Smooth muscle cell (in vitro differentiated cells): Measurements from ENCODE around the gene FGFR2. TPM values are rescaled to one million over a fixed set of nuclear protein-coding genes. Genes with fewer than 3 reads are reported as not detected.

Experiments used
- DNase-seq: peaks from one replicate; lab custom pipeline; 2025; ENCODE audit not compliant: unreplicated experiment; lab: John Stamatoyannopoulos, UW
- H2AFZ ChIP-seq: fragments of 200-600 bp; sonication (generic); 2 replicates; pipeline ENCODE4 v1.6.0; 2016; ENCODE audit warnings: antibody characterized with exemption, low read depth, mild to moderate bottlenecking
- H3F3A ChIP-seq: fragments of 200-600 bp; sonication (generic); 2 replicates; pipeline ENCODE4 v1.6.0; 2017; ENCODE audit warnings: antibody characterized with exemption, low read depth
- H3K27ac ChIP-seq: fragments of 200-600 bp; sonication (generic); 2 replicates; pipeline ENCODE4 v1.5.1; 2016; ENCODE audit warnings: low read depth, mild to moderate bottlenecking
- H3K27me3 ChIP-seq: fragments of 200-600 bp; sonication (generic); 2 replicates; pipeline ENCODE4 v1.6.1; 2016; ENCODE audit warnings: low read depth, mild to moderate bottlenecking
- H3K36me3 ChIP-seq: fragments of 200-600 bp; sonication (generic); 2 replicates; pipeline ENCODE4 v1.5.1; 2016; ENCODE audit warnings: low read depth
- H3K4me1 ChIP-seq: fragments of 200-600 bp; sonication (generic); 2 replicates; pipeline ENCODE4 v1.5.1; 2016; ENCODE audit warnings: low read depth
- H3K4me2 ChIP-seq: fragments of 200-600 bp; sonication (generic); 2 replicates; pipeline ENCODE4 v1.6.0; 2016; ENCODE audit warnings: mild to moderate bottlenecking
- H3K4me3 ChIP-seq: fragments of 200-600 bp; sonication (generic); 2 replicates; pipeline ENCODE4 v1.5.1; 2016; ENCODE audit warnings: mild to moderate bottlenecking
- H3K79me2 ChIP-seq: fragments of 200-600 bp; sonication (generic); 2 replicates; pipeline ENCODE4 v1.6.0; 2016; ENCODE audit warnings: low read depth, mild to moderate bottlenecking
- H3K9ac ChIP-seq: fragments of 200-600 bp; sonication (generic); 2 replicates; pipeline ENCODE4 v1.6.0; 2016; ENCODE audit warnings: low read depth
- H3K9me3 ChIP-seq: fragments of 200-600 bp; sonication (generic); replicated peaks from 2 replicates; pipeline ENCODE4 v1.5.1; 2016; ENCODE audit warnings: low read depth
- H4K20me1 ChIP-seq: fragments of 200-600 bp; sonication (generic); 2 replicates; pipeline ENCODE4 v1.6.0; 2016; ENCODE audit warnings: low read depth
- WGBS: methylation state at CpG from one replicate; pipeline ENCODE4 v1.1.7; 2016; ENCODE audit warnings: low lambda C conversion rate; 5-methylcytosine and 5-hydroxymethylcytosine counted together
- polyA plus RNA-seq: library from polyadenylated mRNA; unstranded; fragments of >200 nt; fragmentation: Nextera tagmentation; extraction: Ambion mirVana; gene quantifications from 2 replicates; pipeline ENCODE4 v1.2.1, GENCODE V29; 2016
- total RNA-seq: library from RNA; depleted of rRNA; stranded (reverse); fragments of >200 nt; gene quantifications from 2 replicates; pipeline ENCODE4 v1.2.3, GENCODE V29; 2014
- TF ChIP-seq, protein P1 (sequence below): fragments of 200-600 bp; sonication (generic); IDR thresholded peaks from 2 replicates; pipeline ENCODE4 v1.5.1; 2017; ENCODE audit warnings: borderline replicate concordance, mild to moderate bottlenecking, antibody characterized with exemption; ENCODE audit not compliant: insufficient read depth, poor library complexity, severe bottlenecking

The FGFR2 gene
- total and polyA plus RNA-seq, 2 experiments from 2014 or later: 85.9 to 103 TPM

DNA sequence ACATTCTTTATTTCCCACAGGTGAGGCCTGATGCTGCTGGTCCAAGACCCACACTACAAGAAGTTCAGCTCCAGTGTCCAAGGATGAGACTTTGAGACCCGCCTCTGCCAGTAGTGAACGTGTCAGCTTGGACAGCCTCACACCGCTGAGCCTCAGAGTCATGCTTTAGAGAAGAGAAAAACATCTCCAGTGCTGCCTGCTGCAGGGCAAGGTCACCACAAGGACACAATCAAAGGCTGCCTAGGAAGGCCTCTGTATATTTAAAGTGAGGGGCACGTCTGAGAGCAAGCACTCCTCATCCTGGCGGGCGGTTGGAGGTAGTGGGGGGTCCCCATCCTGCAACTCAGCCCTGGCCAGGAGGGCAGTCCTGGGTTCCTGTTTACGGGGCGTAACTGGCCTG is 19.3 kb downstream of the FGFR2 start:
- no peak for DNase-seq
- H3K9ac ChIP-seq: no peak overlapping the region
- no peak overlapping the region for H3K4me2 ChIP-seq
- H3K9me3 ChIP-seq: no peaks in the 10 kb centered on the region
- no peaks in the 10 kb centered on the region for H3K36me3 ChIP-seq
- H3K79me2 ChIP-seq: peaks cover 86% of the 10 kb centered on the region
- H3K4me1 ChIP-seq: peaks cover 33% of the 10 kb centered on the region
- H4K20me1 ChIP-seq: peaks cover 97% of the 10 kb centered on the region
- no peak overlapping the region for H2AFZ ChIP-seq
- peaks cover 29% of the 10 kb centered on the region for H3F3A ChIP-seq
- WGBS: 59% methylated on average over 8 of the region's 8 CpGs
- H3K27me3 ChIP-seq: no peaks in the 10 kb centered on the region
- no peak overlapping the region for H3K4me3 ChIP-seq
- TF ChIP-seq, protein P1, sequence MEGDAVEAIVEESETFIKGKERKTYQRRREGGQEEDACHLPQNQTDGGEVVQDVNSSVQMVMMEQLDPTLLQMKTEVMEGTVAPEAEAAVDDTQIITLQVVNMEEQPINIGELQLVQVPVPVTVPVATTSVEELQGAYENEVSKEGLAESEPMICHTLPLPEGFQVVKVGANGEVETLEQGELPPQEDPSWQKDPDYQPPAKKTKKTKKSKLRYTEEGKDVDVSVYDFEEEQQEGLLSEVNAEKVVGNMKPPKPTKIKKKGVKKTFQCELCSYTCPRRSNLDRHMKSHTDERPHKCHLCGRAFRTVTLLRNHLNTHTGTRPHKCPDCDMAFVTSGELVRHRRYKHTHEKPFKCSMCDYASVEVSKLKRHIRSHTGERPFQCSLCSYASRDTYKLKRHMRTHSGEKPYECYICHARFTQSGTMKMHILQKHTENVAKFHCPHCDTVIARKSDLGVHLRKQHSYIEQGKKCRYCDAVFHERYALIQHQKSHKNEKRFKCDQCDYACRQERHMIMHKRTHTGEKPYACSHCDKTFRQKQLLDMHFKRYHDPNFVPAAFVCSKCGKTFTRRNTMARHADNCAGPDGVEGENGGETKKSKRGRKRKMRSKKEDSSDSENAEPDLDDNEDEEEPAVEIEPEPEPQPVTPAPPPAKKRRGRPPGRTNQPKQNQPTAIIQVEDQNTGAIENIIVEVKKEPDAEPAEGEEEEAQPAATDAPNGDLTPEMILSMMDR: no peak
- peak overlapping the region; percentile 61 for H3K27ac ChIP-seq

DNA sequence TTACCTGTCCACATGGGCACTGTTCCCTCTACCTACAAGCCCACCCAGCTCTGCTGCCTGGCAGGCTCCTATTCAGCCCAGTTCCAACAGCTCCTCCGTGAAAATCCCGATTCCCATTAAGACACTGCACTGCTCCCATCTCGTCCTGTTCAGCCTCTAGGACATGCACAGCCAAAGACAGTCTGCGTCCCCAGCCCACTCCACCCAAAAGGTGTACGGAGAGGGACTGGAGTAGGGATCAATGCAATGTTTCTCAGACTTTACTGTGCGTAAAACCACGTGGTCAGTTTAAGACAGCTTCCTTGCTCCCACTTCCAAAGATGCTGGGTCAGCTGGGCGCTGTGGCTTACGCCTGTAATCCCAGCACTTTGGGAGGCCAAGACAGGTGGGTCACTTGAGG is 19.9 kb downstream of the FGFR2 start:
- Histone ChIP-seq H3K9ac (no peak overlapping the region), H3F3A (peaks cover 27% of the 10 kb centered on the region), H3K4me3 (no peak overlapping the region), H3K27ac (no peak overlapping the region), H3K4me1 (peaks cover 33% of the 10 kb centered on the region), H2AFZ (no peak overlapping the region), H3K27me3 (no peaks in the 10 kb centered on the region), H3K4me2 (no peak overlapping the region), H3K36me3 (no peaks in the 10 kb centered on the region), H3K9me3 (no peaks in the 10 kb centered on the region), H4K20me1 (peaks cover 97% of the 10 kb centered on the region), H3K79me2 (peaks cover 86% of the 10 kb centered on the region)
- 90% methylated on average over 9 of the region's 9 CpGs for WGBS
- TF ChIP-seq, protein P1: no peak
- DNase-seq: no peak

DNA sequence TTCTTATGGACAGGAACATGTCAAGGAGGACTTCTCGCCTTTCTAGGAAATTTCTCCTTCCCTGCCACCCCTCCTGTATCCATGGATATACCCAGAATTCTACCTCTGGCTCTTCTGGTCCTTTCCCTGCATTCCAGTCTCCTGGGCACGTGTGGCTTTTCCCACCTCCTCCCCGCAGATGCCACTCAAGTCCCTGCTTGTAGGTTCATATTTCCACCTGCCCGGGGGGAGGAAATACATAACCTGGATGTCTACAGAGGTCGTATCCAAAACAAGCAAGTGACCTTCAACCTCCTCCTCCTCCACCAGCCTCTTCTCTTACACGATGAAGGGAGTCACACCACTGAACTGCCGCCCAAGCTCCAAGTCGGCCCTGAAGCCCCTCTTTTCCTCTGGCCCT is 20.7 kb downstream of the FGFR2 start:
- Histone ChIP-seq H3K4me2 (no peak overlapping the region), H3K36me3 (no peaks in the 10 kb centered on the region), H3F3A (peaks cover 24% of the 10 kb centered on the region), H3K27me3 (no peaks in the 10 kb centered on the region), H3K4me3 (no peak overlapping the region), H3K27ac (no peak overlapping the region), H3K4me1 (peaks cover 33% of the 10 kb centered on the region), H3K79me2 (peaks cover 86% of the 10 kb centered on the region), H3K9me3 (no peaks in the 10 kb centered on the region), H2AFZ (no peak overlapping the region), H3K9ac (no peak overlapping the region), H4K20me1 (peaks cover 97% of the 10 kb centered on the region)
- TF ChIP-seq, protein P1: no peak
- 78% methylated on average over 8 of the region's 8 CpGs for WGBS
- no peak for DNase-seq

DNA sequence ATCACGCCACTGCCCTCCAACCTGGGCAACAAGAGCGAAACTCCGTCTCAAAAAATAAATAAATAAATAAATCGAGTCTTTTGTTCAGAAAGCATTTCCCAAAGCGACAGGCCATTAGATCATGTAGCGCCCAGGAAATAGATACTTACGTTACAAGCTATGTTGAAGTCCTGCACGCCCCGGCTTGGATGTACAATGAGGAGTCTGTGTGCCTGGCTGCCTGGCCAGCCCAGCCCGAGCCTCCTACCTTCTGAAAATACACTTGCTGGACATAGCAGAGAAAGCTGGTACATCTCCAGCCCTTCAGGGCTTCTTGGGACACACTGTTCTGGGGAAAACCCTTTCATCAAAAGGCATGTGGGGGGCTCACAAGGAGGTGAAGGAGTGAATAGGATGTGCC is 22.1 kb downstream of the FGFR2 start:
- Histone ChIP-seq H3K4me3 (no peak overlapping the region), H3K79me2 (peaks cover 87% of the 10 kb centered on the region)

More for the DNA sequence above, 22.1 kb downstream of the FGFR2 start:
- TF ChIP-seq, protein P1: no peak
- H3K36me3 ChIP-seq: no peaks in the 10 kb centered on the region
- H2AFZ ChIP-seq: no peak overlapping the region
- WGBS: 95% methylated on average over 10 of the region's 10 CpGs
- peaks cover 31% of the 10 kb centered on the region for H3K4me1 ChIP-seq
- peaks cover 24% of the 10 kb centered on the region for H3F3A ChIP-seq
- no peaks in the 10 kb centered on the region for H3K9me3 ChIP-seq
- H3K4me2 ChIP-seq: no peak overlapping the region
- no peaks in the 10 kb centered on the region for H3K27me3 ChIP-seq
- no peak overlapping the region for H3K9ac ChIP-seq
- peaks cover 98% of the 10 kb centered on the region for H4K20me1 ChIP-seq
- DNase-seq: no peak
- no peak overlapping the region for H3K27ac ChIP-seq
